Nephron progenitor cell (in vitro differentiated cells): ENCODE measurements around the gene HGF.

Experiments
- DNase-seq: peaks from one replicate; pipeline ENCODE4 v3.0.0; 2021
- H3K27ac Mint-ChIP-seq: 2 replicates; pipeline ENCODE4 v1.8.0; 2021; ENCODE audit warnings: mild to moderate bottlenecking, moderate library complexity, mixed read lengths
- H3K27me3 Mint-ChIP-seq: 2 replicates; pipeline ENCODE4 v1.8.0; 2021; ENCODE audit warnings: mild to moderate bottlenecking, low read depth, mixed read lengths; ENCODE audit not compliant: poor library complexity
- H3K36me3 Mint-ChIP-seq: 2 replicates; pipeline ENCODE4 v1.8.0; 2021; ENCODE audit warnings: low read depth, mixed read lengths
- H3K4me1 Mint-ChIP-seq: 2 replicates; pipeline ENCODE4 v1.8.0; 2021; ENCODE audit warnings: mixed read lengths
- H3K4me3 Mint-ChIP-seq: 2 replicates; pipeline ENCODE4 v1.8.0; 2021; ENCODE audit warnings: mild to moderate bottlenecking, moderate library complexity, mixed read lengths
- H3K9me3 Mint-ChIP-seq: 2 replicates; pipeline ENCODE4 v1.8.0; 2021; ENCODE audit warnings: mild to moderate bottlenecking, moderate library complexity, mixed read lengths
- TF ChIP-seq, protein P1 (sequence below): fragments of 200-600 bp; sonication (generic); IDR thresholded peaks from 2 replicates; pipeline ENCODE4 v1.5.0; 2021; ENCODE audit warnings: antibody characterized with exemption

The HGF gene

DNA sequence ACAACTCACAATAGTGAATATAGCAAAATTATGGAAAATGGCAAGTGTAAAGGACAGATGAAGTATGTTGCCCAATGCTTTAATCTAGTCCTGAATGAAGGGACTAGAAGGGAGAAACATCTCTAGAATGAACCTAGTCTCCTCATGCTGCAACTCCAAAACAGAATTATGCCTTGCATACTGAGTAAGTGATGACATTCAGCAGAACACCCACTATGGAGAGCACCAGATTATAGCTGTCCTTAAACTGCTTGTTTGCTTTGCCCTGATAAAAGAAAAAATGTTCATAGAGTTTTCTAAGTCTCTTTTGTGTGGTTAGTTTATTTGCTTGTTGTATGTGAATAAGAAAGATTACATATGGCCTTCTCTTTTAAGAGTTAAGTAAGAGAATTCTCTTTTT is 7.8 kb upstream of the HGF start:
- Mint-ChIP-seq H3K4me1 (peaks cover 8% of the 10 kb centered on the region), H3K27ac (no peak overlapping the region), H3K27me3 (no peaks in the 10 kb centered on the region), H3K4me3 (no peak overlapping the region), H3K36me3 (no peaks in the 10 kb centered on the region), H3K9me3 (no peaks in the 10 kb centered on the region)
- TF ChIP-seq, protein P1, sequence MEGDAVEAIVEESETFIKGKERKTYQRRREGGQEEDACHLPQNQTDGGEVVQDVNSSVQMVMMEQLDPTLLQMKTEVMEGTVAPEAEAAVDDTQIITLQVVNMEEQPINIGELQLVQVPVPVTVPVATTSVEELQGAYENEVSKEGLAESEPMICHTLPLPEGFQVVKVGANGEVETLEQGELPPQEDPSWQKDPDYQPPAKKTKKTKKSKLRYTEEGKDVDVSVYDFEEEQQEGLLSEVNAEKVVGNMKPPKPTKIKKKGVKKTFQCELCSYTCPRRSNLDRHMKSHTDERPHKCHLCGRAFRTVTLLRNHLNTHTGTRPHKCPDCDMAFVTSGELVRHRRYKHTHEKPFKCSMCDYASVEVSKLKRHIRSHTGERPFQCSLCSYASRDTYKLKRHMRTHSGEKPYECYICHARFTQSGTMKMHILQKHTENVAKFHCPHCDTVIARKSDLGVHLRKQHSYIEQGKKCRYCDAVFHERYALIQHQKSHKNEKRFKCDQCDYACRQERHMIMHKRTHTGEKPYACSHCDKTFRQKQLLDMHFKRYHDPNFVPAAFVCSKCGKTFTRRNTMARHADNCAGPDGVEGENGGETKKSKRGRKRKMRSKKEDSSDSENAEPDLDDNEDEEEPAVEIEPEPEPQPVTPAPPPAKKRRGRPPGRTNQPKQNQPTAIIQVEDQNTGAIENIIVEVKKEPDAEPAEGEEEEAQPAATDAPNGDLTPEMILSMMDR: no peak
- DNase-seq: no peak

DNA sequence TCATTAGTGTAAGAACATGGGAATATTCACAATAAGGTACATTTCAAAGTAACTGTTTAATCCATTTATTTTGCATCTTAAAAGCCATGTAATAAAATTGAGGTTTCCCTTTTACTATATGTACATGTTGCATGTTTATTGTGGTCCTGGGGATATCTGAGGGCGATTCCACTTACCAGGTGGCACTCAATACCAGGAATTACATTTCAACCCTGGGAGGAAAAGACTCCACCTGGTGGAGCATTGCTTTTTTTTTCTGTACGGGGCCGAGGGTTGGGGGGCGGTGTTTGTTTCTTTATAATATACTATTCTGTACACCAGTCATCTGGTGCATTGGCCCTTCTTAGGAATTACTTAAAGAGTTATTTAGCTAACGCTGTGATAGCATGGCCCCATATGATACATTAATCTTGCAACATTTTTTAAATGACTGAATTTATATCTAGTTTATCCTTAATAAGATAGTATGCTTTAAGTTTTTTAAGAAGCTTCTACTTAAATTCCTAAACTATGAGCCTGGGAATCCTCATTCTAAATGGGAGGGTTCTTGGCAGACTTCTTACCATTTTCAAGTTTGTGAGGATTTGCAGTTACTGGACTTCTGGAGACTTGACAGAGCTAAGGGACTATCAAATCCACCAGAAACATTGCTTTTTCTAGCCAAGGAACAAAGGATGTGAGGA is 7.2 kb upstream of the HGF start:
- no peak overlapping the region for H3K27ac Mint-ChIP-seq
- no peaks in the 10 kb centered on the region for H3K36me3 Mint-ChIP-seq
- H3K27me3 Mint-ChIP-seq: no peaks in the 10 kb centered on the region
- DNase-seq: no peak
- TF ChIP-seq, protein P1: no peak
- H3K4me1 Mint-ChIP-seq: peaks cover 9% of the 10 kb centered on the region
- no peaks in the 10 kb centered on the region for H3K9me3 Mint-ChIP-seq
- no peak overlapping the region for H3K4me3 Mint-ChIP-seq

DNA sequence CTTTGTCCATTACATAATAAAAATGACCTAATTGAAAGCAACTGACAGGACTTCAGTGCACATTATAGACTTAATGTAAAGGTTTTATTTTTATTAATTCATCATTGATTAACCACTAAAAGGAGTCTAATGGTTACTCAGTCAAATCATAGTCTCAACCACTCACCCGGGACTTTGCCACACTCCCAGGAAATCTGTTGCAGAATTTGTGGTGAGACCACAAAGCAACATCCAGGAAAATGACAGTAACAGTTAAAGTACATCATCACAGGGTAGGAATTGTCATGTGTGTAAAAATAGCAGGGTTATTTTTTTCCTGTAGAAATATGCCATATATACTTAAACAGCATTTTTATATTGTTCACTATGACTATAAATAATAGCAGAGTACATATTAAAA is 6.3 kb upstream of the HGF start:
- Mint-ChIP-seq H3K4me3 (no peak overlapping the region), H3K9me3 (no peaks in the 10 kb centered on the region), H3K36me3 (no peaks in the 10 kb centered on the region), H3K27me3 (no peaks in the 10 kb centered on the region), H3K27ac (no peak overlapping the region), H3K4me1 (peaks cover 7% of the 10 kb centered on the region)
- DNase-seq: no peak
- TF ChIP-seq, protein P1: no peak

DNA sequence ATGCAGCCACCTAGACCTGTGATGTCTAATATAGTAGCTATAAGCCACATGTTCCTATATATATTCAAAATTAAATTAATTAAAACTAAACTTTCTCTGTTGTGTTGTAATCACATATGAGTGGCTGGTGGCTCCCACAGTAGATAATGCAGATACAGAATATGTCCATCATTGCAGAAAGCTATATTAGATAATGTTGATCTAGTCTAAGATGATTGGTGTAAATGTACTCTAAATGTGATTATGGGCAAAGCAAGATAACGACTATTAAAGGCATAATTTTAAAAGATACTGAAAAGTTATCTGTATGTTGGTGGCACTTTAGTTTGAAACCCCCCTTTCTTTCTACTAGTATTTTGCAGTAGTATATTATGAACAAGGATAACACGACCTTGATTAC is 5.7 kb upstream of the HGF start:
- Mint-ChIP-seq H3K27me3 (no peaks in the 10 kb centered on the region), H3K4me1 (peaks cover 8% of the 10 kb centered on the region), H3K27ac (no peak overlapping the region), H3K9me3 (no peaks in the 10 kb centered on the region), H3K4me3 (no peak overlapping the region), H3K36me3 (no peaks in the 10 kb centered on the region)
- no peak for DNase-seq
- TF ChIP-seq, protein P1: no peak

DNA sequence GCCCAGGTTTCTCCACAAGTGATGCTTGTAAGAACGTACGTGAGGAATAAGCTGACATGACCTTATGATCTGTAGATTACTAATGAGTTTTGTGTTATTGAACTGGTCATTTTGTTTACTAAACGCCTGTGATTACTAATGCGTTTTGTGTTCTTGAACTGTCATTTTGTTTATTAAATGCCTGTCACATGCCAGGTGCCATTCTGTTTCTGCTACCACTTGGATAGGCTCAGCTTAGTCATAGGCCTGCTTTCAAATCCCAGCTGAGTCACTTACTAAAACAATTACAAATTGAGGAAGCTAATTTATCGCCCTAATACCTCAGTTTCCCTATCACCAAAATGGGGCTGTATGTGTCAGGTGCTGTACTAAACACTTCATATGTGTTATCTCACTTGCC is 4.7 kb upstream of the HGF start:
- TF ChIP-seq, protein P1: no peak
- H3K9me3 Mint-ChIP-seq: no peaks in the 10 kb centered on the region
- no peak for DNase-seq
- H3K4me1 Mint-ChIP-seq: peaks cover 19% of the 10 kb centered on the region
- H3K4me3 Mint-ChIP-seq: no peak overlapping the region
- no peaks in the 10 kb centered on the region for H3K36me3 Mint-ChIP-seq
- H3K27ac Mint-ChIP-seq: no peak overlapping the region
- H3K27me3 Mint-ChIP-seq: no peaks in the 10 kb centered on the region

DNA sequence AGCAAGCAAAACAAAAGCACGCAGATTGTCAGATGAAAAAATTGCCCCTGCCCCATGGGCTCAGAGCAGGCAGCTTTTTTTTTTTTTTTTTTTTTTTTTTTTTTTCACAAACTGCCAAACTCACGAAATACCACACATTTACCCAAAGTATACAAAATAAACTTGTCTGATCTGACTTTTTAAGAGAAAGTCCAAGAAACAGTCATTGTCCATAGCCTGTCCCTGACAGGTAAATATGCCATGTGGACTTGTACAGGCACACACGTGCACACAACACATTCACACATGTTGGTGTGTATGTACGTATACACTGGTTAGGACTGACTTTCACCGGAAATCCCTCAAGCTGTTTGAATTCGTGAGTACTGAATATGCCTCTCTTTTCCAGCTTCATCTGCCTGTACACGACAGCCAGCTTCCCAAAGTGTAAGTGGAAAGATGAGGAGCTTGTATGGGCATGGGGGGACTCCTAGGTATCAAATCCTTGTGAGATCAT is 929 bp upstream of the HGF start:
- TF ChIP-seq, protein P1: no peak
- no peaks in the 10 kb centered on the region for H3K27me3 Mint-ChIP-seq
- H3K4me3 Mint-ChIP-seq: no peak overlapping the region
- no peak for DNase-seq
- H3K9me3 Mint-ChIP-seq: no peaks in the 10 kb centered on the region
- no peak overlapping the region for H3K27ac Mint-ChIP-seq
- H3K4me1 Mint-ChIP-seq: peaks cover 41% of the 10 kb centered on the region
- no peaks in the 10 kb centered on the region for H3K36me3 Mint-ChIP-seq
